Measurements from ENCODE around the gene KLHL33.
"Not testable (repeated sequence)": the region's sequence is repeated elsewhere in the genome, so short reads cannot be mapped to it uniquely, and the experiment has no call there.

Gene KLHL33

DNA sequence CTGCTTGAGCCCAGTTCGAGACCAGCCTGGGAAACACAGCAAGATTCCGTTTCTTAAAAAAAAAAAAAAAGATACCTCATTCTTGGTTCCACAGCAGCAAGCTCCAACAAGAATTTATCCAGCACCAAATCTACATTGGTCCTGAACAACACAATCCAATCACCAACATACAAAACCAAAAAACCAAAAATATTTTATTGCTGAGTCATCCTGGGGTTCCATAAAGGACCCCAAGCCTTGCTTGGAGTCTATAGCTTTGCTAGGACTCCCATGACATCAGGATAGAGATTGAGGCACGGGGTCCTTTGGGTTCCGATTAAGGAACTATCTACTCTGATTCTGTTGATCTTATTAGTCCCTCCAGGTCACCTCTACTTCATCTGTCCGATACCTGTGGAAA lies 10.9 kb upstream of the KLHL33 start:
- no peak for DNase-seq

DNA sequence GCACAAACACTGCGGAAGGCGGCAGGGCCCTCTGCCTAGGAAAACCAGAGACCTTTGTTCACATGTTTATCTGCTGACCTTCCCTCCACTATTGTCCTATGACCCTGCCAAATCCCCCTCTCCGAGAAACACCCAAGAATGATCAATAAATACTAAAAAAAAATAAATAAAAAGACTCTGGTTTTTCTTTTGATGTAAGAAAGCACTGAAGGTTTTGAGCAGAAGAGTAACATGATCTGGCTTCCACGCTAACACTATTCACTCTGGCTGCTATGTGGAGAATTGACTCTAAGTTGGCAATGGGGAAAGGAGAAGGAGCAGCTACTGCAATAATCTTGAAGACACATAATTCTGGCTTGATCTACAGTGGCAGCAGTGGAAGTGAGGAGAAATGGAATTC lies 7.7 kb upstream of the KLHL33 start:
- DNase-seq, result not testable (repeated sequence)

DNA sequence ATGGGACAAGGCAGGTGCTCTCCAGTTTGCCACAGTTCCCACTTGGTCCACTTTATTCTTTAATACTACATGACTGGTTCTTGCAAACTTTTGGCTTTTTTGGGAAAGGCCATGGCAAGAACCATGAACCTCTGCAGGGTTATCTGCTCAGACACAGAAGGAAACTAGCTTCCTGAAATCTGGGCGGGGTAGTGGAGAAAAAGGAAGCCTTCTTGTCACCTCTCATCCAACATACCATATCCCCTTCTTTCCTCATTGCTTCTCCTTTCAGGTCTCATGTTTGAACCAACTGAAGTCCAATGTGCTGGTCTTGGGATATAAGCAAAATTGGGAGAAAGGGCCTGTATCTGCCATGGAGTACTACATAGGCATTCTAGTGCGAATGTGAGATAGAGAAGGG lies 5.5 kb upstream of the KLHL33 start:
- DNase-seq, result no peak

DNA sequence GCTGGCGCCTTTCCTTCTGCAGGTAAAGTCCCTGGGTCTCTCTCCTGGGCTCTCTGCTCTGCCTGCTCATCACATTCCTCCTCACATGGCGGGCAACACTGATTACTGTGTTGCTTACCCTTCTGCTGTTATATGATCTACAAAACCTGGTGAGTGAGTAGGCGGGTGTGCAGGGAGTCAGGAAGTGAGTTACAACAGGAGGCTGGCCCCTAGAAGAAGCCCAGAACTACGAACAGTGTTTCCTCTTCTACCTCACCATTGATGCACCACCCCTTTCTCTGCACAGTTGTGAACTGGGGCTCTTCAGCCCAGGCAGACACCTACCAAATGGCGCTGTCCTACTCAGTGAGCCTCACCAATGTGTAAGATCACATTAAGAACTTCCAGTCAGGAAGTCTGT lies 4.9 kb upstream of the KLHL33 start:
- DNase-seq, result no peak

DNA sequence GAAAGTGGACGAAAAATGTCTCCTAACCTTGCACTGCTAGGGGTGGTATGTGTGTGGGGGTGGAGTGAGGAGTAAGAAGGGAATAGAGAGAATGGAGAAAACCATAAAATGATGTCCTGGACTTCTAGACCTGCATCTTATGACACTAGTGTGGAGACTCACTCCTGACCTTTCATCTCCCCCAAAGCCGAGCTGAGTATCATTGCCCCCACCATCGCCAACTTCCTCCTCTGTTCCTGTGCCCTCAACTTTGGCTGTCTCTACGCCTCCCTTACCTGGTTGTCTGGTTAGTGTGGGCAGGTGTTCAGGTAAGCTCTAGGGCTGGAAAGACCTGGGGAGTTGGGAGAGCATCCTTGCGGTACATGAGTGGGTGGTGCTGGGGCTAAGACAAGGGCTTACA lies 4.5 kb upstream of the KLHL33 start:
- no peak for DNase-seq

DNA sequence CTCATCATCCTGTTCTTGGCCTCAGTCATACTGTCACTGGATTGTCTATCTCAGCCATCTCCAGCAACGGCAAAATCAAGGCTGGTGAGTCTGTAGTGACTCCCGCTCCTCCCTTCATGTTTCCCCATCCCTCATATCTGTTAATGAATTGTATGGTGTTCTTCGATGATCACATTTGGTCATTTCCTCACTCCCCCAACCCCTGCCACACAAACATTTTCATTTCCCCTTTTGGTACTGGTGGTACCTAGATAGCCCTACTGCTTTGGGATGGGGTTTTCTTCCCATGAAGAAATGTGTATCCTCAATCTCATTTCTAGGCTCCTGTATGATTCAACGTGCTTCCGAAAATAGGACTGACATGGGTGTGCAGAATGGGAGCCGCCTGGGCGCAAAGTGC lies 2.7 kb upstream of the KLHL33 start:
- no peak for DNase-seq

DNA sequence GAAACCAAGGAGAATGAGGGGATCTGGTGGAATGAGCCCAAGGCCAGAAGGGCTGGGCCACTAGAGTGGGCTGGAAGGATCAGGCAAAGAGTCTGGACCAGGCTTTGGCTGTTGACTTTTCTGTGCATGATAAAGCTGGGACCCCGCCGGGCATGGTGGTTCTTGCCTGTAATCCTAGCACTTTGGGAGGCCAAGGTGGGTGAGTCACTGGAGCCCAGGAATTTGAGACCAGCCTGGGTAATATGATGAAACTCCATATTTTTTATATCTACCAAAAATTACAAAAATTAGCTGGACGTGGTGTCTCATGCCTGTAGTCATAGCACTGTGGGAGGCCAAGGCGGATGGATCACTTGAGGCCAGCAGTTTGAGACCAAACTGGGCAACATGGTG lies 393 bp upstream of the KLHL33 start:
- DNase-seq, result no peak

DNA sequence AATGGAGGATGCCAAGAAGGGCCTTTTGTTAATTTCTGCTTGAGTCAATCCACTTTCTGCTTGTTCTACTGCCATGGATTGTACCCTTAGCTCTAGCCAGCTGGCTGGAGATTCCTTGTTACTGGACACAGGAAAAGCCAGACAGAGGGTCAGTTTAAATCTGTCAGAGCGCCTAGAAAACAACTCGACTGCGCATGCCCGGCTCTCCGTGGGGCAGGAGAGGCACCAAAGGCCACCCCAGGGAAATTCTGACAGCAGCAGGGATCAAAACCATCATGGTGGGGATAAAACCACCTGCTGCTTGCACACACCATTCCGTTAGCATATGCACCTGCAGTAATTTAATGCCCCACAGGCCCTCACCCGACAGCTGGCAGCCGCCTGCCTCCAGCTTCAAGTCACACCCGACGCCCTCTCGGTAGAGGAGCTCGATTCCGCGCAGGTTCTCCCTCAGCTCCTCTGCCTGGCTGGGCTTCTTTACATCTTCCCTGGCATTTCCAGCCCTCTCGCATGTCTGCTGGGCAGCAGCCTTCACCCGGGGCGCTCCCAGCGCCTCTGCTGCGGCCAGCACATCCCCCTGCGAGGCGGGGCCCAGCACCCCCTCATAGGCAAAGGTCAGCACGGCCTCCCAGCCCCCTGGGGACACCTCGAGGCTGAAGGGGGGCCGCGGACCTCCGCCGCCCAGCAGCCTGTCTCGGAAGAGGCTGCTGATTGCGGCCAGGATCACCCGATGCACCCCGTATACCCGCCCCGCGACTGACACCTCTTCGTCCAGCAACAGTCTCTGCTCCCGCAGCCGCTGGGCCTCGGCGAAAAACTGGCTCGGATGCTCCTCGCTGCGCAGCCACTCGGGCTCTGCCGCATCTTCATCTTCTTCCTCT lies 1.0 kb downstream of the KLHL33 start:
- DNase-seq, result no peak

DNA sequence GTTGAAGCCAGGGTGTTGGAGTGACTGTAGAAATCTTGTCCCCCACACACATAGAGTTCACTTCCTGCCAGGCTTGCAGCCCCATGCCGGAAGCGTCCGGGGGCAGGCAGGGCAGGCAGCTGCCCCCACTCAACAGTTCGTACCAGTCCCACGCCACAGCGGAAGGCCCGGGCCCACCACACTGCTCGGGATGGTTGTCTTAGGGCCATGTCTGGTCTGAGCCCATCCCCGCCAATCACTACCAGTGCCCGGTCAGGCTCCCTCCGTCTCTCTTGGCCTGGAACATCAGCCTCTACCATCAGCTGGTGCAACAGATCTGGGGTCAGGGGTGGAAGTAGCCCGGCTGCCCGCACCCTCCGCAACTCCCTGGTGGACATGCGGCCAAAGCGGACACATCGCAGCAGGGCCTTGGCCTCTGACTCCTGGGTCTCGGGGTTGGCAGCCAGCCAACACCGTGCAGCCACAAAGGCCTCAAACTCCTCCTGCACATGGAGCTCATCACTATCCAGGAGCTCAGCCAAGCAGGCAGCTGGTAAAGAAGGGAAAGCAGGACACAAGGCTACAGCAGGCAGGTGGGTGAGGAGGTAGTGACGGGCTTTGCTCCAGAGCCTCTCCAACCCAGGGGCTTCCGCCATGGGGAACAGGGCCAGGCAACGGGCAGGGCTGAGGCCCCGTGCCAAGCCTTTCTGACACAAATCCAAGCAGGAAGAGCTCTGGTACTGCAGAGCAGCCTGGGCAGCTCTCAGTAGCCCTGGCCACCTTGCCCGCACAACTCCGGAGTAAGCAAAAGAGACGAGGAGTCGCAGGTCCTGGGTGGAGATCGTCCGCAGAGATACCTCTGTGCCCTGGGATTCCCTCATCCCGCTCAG lies 5.9 kb downstream of the KLHL33 start:
- no peak for DNase-seq

DNA sequence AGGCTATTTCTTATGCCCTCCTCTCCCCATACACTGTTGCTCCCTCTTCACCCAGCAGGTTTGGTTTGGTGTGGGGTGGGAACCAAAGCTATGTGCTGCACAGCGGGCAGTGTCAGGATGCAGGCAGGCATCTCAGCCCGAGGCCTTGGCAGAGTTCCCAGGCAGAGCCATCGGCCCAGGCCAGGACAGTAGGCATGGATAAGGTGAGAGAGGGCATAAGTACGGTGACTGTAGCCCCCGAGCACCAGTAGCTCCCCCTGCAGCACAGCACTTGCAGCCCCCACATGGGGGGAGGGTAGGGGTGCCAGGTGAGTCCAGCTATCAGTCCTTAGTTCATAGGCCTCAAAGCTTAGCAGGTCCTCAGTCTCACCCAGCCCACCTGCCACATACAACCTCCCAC lies 7.2 kb downstream of the KLHL33 start:
- DNase-seq, result no peak

DNA sequence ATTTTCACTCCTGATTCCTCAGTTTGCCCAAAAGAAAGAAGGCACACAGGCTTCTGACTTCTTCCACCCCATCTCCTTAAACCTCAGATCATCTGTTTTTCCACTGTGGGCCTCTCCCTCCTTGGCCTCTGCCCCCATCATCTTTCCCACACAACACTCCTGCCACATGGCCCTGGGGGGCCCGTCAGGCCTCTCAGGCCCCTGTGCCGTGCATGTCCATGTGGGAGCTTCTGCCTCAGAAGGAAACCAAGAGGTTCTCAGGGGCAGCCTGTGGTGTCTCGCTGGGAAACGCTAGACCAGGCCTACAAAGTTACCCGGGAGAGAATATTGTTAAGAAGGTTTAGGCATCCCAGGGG lies 8.0 kb downstream of the KLHL33 start:
- no peak for DNase-seq

DNA sequence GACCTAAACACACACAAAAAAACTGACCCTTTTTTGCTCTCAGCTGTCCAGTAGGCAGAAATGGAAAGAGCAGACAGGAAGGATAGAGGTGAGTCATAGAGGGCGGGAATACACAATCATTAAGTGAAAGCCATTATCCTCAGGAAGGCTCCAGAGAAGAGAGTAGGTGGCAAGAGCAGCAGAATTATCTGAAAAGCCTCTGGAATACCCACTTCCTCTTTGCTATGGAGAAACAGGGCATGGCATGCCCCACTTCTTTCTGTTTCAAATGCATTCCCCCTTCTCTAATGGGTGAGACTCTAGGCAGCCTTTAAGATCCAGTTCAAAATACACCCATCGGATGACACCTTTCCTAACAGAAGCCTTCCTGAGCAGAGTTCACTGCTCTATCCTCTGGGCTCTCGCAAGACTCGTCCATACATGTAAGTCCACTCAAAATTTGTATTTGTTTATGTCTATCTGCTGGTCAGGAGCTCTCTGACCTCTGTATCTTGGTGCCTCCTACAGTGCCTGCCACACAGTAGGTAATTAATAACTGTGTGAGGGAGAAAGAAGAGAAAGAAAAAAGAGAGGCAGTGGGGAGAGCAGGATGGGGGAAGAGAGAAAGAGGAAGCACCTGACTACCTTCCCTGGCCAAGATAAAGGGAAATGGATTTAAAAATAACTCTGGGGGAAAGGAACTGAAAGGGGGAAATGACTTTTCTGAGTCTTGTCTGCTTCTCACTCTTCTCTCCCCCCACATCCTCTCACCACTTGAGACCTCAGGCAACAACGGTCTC lies 8.5 kb downstream of the KLHL33 start:
- no peak for DNase-seq

DNA sequence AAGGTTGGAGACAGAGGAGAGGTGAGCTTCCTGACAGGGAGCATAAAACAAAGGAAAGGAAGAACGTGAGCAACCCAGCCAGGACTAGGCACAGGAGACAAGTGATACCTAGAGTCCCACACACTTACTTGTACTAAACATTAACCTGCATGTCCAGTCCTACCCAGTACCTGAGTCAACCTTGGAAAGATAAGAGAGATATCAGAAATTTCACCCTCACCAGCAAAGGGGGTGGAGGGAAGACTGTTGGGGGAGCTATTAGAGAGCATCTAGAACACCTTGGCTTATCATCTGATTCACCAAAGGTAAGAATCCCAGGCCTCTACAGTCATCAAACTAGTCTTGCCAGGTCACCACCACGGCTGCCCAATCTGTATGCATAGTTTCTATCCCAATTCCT lies 11.1 kb downstream of the KLHL33 start:
- no peak for DNase-seq

DNA sequence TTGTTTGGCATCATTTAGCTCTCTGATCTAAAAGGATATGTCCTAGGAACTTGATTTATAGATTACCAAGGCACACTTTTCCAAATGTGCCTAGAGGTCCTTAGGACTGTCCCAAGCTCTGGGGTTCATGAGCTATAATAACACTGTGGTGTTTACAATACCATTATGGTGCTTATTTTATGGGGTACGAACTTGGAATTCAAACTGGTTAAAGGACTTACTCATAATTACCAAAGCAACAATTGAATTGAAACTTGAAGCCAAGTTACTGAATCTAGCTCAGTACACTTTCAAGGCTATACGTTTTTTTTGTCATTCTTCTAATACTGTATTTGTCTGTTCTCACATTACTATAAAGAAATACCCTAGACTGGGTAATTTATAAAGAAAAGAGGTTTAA lies 13.1 kb downstream of the KLHL33 start:
- no peak for DNase-seq

DNA sequence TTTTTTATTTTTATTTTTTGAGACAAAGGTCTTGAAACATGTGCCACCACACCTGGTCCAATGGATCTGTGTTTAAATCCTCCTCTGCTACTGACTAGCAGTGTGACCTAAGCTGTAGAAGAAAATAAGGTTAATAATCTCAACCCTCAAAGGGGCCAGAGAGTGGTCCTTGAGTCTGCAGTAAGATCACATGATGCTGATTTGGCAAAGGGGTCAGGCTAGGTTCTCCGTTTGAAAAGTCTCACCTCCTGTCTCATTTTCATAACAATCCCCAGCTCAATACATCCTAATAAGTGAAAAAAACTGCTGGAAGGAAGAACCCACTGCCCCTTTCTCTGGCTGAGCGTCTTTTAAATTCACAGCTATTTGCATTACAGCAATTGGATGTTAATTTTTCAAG lies 14.7 kb downstream of the KLHL33 start:
- no peak for DNase-seq

DNA sequence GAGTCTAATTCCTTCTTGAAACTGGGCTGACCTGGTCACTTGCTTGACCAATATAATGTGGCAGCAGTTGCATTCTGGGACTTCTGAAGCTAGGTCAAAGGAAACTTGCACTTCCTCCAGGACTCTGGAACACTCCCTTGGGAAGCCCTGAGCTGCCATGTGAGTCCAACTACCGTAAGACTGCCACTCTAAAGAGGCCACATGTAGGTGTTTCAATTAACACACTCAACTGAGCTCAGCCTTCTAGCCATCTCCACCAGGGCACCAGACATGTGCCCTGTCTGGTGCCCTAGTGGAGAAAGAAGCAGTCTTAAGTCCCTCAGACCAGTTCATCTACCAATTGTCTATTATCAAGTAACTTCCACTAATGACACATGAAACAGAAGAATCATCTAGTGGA lies 16.5 kb downstream of the KLHL33 start:
- no peak for DNase-seq

DNA sequence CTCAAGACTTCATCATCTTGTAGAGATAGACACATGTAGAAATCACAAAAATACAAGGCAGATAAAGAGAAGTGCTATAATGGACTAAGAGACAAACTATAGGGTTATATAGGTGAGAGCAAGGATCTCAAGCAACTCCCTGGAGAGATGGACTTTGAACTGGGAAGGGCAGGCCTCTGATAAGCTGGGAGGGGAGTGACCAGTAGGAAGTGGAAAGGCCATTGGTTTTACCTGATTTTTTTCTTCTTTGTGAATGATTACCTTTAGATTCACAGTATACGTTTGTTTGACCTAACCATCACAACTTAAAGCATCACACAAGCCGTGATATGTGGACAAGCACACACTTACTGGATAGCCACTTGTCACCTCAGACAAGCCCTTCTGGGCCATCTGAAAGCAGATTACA lies 17.5 kb downstream of the KLHL33 start:
- no peak for DNase-seq

DNA sequence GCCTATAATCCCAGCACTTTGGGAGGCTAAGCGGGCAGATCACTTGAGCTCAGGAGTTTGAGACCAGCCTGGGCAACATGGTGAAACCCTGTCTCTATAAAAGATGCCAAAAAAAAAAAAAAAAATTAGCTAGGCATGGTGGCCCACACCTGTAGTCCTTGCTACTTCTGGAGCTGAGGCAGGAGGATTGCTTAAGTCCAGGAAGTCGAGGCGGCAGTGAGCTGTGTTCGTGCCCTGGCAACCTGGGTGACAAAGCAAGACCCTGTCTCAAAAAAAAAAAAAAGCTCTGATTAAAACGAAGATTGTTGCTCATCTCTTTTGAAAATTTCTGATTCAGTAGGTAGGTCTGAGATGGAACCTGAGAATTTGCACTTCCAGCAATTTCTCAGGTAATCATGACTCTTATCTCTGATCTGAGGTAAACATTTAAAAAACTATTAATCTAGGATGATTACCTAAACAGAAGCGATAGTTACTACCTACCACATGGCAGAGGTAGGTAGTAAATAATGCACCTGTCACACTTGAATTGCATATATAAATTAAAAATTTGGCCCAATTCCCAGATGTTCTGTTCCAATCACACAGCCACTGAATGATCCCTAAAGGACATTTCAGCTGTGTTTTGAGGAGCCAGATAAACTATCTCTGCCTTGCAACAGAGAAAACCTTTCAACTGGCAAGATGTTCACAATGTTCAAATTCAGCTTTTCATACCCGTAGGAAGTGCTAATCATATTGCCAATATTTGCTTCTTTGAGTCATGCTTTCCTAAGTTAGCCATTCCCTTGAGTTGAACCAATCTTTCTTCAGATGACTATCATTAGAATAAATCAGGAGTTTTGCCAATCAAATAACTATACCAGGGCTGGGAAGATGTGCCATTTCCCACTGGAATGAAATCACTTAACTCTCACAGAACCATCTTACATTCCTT lies 18.4 kb downstream of the KLHL33 start:
- DNase-seq, result no peak

DNA sequence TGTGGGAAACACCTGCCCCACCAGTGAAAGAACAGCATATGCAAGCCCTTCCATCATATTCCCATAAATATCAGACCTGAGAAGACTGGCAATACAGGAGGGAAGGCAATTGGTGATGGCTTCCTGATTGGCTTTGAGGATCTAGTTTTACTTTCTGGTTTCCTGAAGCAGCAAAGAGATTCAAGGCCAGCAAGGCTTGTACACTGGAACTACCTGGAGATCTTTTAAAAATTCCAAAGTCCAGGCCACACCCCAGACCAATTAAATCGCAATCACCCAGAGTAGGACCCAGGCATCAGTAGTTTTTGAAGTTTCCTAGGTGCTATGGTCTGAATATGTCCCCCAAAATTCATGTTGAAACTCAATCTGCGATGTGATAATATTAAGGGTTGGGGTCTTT lies 19.7 kb downstream of the KLHL33 start:
- no peak for DNase-seq

DNA sequence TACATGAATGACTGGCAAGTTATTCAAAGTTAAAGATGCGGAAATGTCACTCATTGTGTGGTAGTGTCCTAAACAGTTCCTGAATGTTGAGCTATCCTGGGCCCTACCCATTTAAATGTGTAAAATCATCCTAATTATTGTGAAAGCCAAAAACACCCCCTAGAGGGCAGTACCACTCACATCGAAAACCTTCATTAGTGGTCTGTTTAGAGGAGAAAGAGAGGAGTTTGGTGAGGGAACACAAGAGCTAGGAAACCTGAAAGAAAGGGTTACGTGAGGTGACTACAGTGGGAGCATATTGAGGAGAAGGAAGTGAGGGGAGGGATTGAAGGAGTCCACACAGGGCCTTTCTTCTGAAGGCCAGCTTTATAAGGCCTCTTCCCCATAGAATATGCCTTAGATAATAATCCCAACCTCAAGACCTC lies 20.2 kb downstream of the KLHL33 start:
- DNase-seq, result no peak

DNA sequence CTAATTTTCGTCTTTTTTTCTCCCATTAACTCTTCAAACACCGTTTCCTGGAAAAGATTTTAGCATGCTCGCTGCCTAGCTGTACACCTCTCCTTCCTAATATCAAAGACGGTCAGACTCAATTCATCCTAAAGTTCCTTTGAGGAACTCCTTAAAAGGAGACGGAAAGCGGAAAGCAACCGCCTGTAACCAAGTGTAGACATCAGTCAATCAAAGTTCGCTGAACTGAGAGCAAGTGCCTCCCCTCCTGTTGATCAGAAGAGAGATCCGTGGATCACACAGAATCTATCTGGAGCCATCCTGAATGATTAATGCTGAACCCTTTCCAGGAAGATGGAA lies 22.3 kb downstream of the KLHL33 start:
- no peak for DNase-seq
